PC-3 (cell line): Measurements from ENCODE around the gene PKNOX2. TPM values are rescaled to one million over a fixed set of nuclear protein-coding genes. Genes with fewer than 3 reads are reported as not detected.

ENCODE experiments used
- ATAC-seq: fragments of 200-7000 bp; cut with Tn5 transposase; 2 replicates; pipeline ENCODE4 v1.9.1; 2020; ENCODE audit warnings: mild to moderate bottlenecking, moderate library complexity
- BruUV-seq: library from RNA; stranded (reverse); fragments of 400-500 nt; replicated peaks from 2 replicates; lab custom pipeline; 2021; lab: Mats Ljungman, UMichigan
- CTCF ChIA-PET: fragments of 300-600 bp; sonication (Branson Sonifier 250); formaldehyde crosslinking; loops from one replicate; lab custom pipeline; 2022; ENCODE audit warnings: antibody characterized with exemption; lab: Charles Lee
- POLR2A ChIA-PET: fragments of 300-600 bp; sonication (Branson Sonifier 250); formaldehyde crosslinking; loops from one replicate; lab custom pipeline; 2022; ENCODE audit warnings: antibody characterized with exemption; ENCODE audit not compliant: unreplicated experiment; lab: Charles Lee
- DNase-seq: peaks from one replicate; pipeline ENCODE4 v3.0.0-alpha.2; 2015
- H2AFZ ChIP-seq: fragments of 300-600 bp; sonication (generic); 2 replicates; pipeline ENCODE4 v1.6.0; 2016; ENCODE audit warnings: antibody characterized with exemption, low read length
- H3F3A ChIP-seq: fragments of 300-600 bp; sonication (generic); one replicate; pipeline ENCODE4 v1.6.0; 2017; ENCODE audit warnings: antibody characterized with exemption, low read length, control low read depth, mild to moderate bottlenecking; ENCODE audit not compliant: unreplicated experiment
- H3K27ac ChIP-seq: fragments of 300-600 bp; sonication (generic); 2 replicates; pipeline ENCODE4 v1.5.1; 2016; ENCODE audit warnings: mild to moderate bottlenecking, low read length
- H3K27me3 ChIP-seq: fragments of 300-600 bp; sonication (generic); 2 replicates; pipeline ENCODE4 v1.6.1; 2016; ENCODE audit warnings: low read length, mixed read lengths
- H3K36me3 ChIP-seq: fragments of 300-600 bp; sonication (generic); 2 replicates; pipeline ENCODE4 v1.6.1; 2016; ENCODE audit warnings: low read depth, mixed run types, low read length, mixed read lengths
- H3K4me1 ChIP-seq: fragments of 300-600 bp; sonication (generic); 2 replicates; pipeline ENCODE4 v1.5.1; 2016; ENCODE audit warnings: low read length; ENCODE audit not compliant: insufficient read depth
- H3K4me2 ChIP-seq: fragments of 300-600 bp; sonication (generic); 2 replicates; pipeline ENCODE4 v1.6.0; 2016; ENCODE audit warnings: low read length
- H3K4me3 ChIP-seq: fragments of 300-600 bp; sonication (generic); 2 replicates; pipeline ENCODE4 v1.5.1; 2016; ENCODE audit warnings: mild to moderate bottlenecking, low read length, mixed read lengths
- H3K79me2 ChIP-seq: fragments of 300-600 bp; sonication (generic); 2 replicates; pipeline ENCODE4 v1.6.1; 2017; ENCODE audit warnings: low read length, mixed read lengths
- H3K9ac ChIP-seq: fragments of 300-600 bp; sonication (generic); 2 replicates; pipeline ENCODE4 v1.6.0; 2016; ENCODE audit warnings: mild to moderate bottlenecking, low read length
- H3K9me2 ChIP-seq: fragments of 300-600 bp; sonication (generic); replicated peaks from 2 replicates; pipeline ENCODE4 v1.6.1; 2016; ENCODE audit warnings: mixed run types, low read length, mixed read lengths
- H3K9me3 ChIP-seq: fragments of 300-600 bp; sonication (generic); 2 replicates; pipeline ENCODE4 v1.6.1; 2016; ENCODE audit warnings: low read length, mixed read lengths
- H4K20me1 ChIP-seq: fragments of 300-600 bp; sonication (generic); 2 replicates; pipeline ENCODE4 v1.6.1; 2016; ENCODE audit warnings: low read length, mixed read lengths
- EZH2 ChIP-seq: fragments of 300-600 bp; sonication (generic); IDR thresholded peaks from one replicate; pipeline ENCODE4 v1.6.1; 2017; ENCODE audit warnings: antibody characterized with exemption, mild to moderate bottlenecking, low read length; ENCODE audit not compliant: unreplicated experiment
- EZH2phosphoT487 ChIP-seq: fragments of 300-600 bp; sonication (generic); IDR thresholded peaks from 2 replicates; pipeline ENCODE4 v1.6.1; 2018; ENCODE audit warnings: mild to moderate bottlenecking, antibody characterized with exemption, low read length, borderline replicate concordance
- intact Hi-C: fragments of 100-400 bp; cut with micrococcal nuclease; formaldehyde crosslinking; loops from 2 replicates; pipeline ENCODE4 v1.9.0; 2023
- total RNA-seq: library from RNA; depleted of rRNA; stranded (reverse); fragments of >200 nt; gene quantifications from 2 replicates; pipeline ENCODE4 v1.2.3, GENCODE V29; 2014
- TF ChIP-seq, protein P1 (sequence below): fragments of 300-600 bp; sonication (generic); conservative IDR thresholded peaks from 2 replicates; pipeline ENCODE4 v1.5.1; 2017; ENCODE audit warnings: antibody characterized with exemption, low read depth, mild to moderate bottlenecking, low read length

Gene PKNOX2
- total RNA-seq, 1 experiment from 2014 or later = not detected

DNA sequence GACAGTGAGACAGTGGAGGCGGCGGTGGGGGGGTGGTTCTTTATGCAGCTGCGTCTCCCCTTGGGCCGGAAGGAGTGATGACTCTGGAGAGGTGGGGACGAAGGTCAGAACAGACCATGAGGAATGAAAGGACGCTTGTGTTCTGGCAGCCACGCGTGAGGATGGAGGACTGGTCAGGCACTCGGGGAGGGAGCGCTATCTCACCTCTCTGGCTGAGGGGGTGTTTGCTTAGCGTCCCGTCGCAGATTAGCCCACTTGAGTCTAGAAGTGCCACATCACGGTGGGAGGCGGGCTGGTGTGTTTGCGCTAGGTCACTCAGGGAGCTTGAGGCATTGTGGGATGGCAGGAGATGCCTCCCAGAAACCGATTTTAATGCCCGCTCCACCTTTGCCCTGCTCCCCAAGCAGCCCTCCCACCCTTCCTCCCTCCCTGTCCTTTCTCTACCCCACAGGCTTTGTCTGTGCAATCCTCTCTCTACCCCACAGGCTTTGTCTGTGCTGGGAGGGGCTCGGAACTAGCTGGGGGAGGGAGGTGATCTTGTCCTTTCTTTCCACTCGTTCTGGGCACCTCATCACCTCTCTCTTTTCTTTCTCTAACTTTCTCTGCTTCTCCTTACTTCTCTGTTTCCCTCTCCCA, 97.8 kb downstream of the PKNOX2 start:
- H3K4me1 ChIP-seq = no peaks in the 10 kb centered on the region
- intact Hi-C loops = no loop called here

DNA sequence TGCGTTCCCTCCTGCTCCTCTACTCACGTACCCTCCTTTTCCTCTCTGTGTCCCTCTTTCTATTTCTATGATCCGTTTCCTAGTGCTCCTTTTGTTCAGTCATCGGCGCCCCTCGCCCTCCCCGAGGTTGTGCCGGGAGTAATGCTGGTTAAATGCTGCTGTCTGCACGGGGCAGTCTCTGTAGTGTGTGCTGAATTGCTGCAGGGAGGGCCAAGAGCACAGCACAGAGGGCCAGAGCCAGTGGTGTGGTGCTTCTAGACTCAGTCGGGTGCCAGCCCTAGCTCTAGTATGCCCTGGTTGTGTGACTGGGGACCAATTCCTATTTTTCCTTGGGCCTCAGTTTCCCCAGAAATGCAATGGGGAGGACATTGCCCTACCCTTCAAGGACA, 98.3 kb downstream of the PKNOX2 start:
- Histone ChIP-seq H4K20me1 (no peaks in the 10 kb centered on the region), H3F3A (no peaks in the 10 kb centered on the region), H3K4me2 (no peak overlapping the region), H2AFZ (no peak overlapping the region), H3K36me3 (no peaks in the 10 kb centered on the region), H3K9ac (no peak overlapping the region), H3K27ac (no peak overlapping the region), H3K4me3 (no peak overlapping the region), H3K27me3 (peaks cover 94% of the 10 kb centered on the region), H3K79me2 (no peaks in the 10 kb centered on the region), H3K9me3 (no peaks in the 10 kb centered on the region), H3K4me1 (no peaks in the 10 kb centered on the region), H3K9me2 (no peaks in the 10 kb centered on the region)
- ChIA-PET CTCF (no interaction called here), POLR2A (no interaction called here)
- TF ChIP-seq, protein P1, sequence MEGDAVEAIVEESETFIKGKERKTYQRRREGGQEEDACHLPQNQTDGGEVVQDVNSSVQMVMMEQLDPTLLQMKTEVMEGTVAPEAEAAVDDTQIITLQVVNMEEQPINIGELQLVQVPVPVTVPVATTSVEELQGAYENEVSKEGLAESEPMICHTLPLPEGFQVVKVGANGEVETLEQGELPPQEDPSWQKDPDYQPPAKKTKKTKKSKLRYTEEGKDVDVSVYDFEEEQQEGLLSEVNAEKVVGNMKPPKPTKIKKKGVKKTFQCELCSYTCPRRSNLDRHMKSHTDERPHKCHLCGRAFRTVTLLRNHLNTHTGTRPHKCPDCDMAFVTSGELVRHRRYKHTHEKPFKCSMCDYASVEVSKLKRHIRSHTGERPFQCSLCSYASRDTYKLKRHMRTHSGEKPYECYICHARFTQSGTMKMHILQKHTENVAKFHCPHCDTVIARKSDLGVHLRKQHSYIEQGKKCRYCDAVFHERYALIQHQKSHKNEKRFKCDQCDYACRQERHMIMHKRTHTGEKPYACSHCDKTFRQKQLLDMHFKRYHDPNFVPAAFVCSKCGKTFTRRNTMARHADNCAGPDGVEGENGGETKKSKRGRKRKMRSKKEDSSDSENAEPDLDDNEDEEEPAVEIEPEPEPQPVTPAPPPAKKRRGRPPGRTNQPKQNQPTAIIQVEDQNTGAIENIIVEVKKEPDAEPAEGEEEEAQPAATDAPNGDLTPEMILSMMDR = no peak
- no peak for TF ChIP-seq EZH2
- no peak for TF ChIP-seq EZH2phosphoT487
- no TSS peak for BruUV-seq
- DNase-seq (no peak), ATAC-seq (no peak)
- intact Hi-C loops = no loop called here

More for the DNA sequence above, 97.8 kb downstream of the PKNOX2 start:
- no peak overlapping the region for H3K27ac ChIP-seq
- H3K36me3 ChIP-seq = no peaks in the 10 kb centered on the region
- DNase-seq = no peak
- ChIA-PET POLR2A (no interaction called here), CTCF (no interaction called here)
- no peaks in the 10 kb centered on the region for H3K9me2 ChIP-seq
- no peaks in the 10 kb centered on the region for H3K9me3 ChIP-seq
- H3K79me2 ChIP-seq = no peaks in the 10 kb centered on the region
- H3K27me3 ChIP-seq = peaks cover 94% of the 10 kb centered on the region
- H3F3A ChIP-seq = no peaks in the 10 kb centered on the region
- no peak overlapping the region for H3K4me2 ChIP-seq
- TF ChIP-seq EZH2phosphoT487 (no peak), EZH2 (no peak)
- TF ChIP-seq, protein P1 = no peak
- H3K9ac ChIP-seq = no peak overlapping the region
- H4K20me1 ChIP-seq = no peaks in the 10 kb centered on the region
- no TSS peak for BruUV-seq
- no peak overlapping the region for H2AFZ ChIP-seq
- no peak overlapping the region for H3K4me3 ChIP-seq
- no peak for ATAC-seq

DNA sequence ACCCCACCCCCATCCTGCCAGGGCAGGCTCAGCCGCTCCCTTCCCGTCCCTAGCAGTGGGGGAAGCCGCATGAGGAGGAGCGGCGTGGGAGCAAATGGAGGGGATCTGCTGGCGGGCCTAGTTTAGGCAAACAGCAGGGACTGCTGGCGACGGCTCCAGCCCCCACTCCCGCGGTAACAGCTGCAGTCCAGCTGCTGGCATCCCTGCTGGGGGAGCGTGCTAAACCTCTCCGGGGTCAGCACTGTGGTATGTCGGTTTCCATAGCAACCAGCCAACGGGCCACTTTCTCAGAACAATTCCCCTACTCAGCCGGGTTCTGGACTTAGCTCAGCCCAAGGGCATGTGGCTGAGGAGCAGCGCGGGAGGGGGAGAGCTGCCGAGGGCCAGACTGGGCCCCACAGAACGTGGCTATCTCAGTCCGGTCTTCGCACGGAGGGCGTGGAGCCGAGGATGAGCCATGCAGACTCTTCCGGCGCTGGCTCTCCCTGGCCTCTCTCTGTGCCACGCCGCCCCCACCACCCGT, 98.8 kb downstream of the PKNOX2 start:
- Histone ChIP-seq H3K36me3 (no peaks in the 10 kb centered on the region), H3K27me3 (peaks cover 94% of the 10 kb centered on the region), H3K9me3 (no peaks in the 10 kb centered on the region), H2AFZ (no peak overlapping the region), H3F3A (no peaks in the 10 kb centered on the region), H3K9ac (no peak overlapping the region), H3K4me3 (no peak overlapping the region), H3K9me2 (no peaks in the 10 kb centered on the region), H3K27ac (no peak overlapping the region), H3K4me2 (no peak overlapping the region), H3K4me1 (no peaks in the 10 kb centered on the region), H3K79me2 (no peaks in the 10 kb centered on the region), H4K20me1 (no peaks in the 10 kb centered on the region)
- intact Hi-C loops = no loop called here
- no peak for DNase-seq
- BruUV-seq = no TSS peak
- TF ChIP-seq EZH2 = no peak
- TF ChIP-seq, protein P1 = no peak
- TF ChIP-seq EZH2phosphoT487 = no peak
- no peak for ATAC-seq
- ChIA-PET CTCF (no interaction called here), POLR2A (no interaction called here)
